SH-SY5Y (cell line): ENCODE results near the gene MTCL1.

Experiments
- GATA2 ChIP-seq: IDR thresholded peaks from 2 replicates; pipeline ENCODE4 v1.6.1; 2011; ENCODE audit warnings: mild to moderate bottlenecking, low read depth, low read length
- GATA3 ChIP-seq: IDR thresholded peaks from 2 replicates; pipeline ENCODE4 v1.6.1; 2011; ENCODE audit warnings: low read depth, mild to moderate bottlenecking, low read length, moderate library complexity

- TF ChIP-seq GATA3 (no peak), GATA2 (no peak)
Observed at GRCh38 chr18:8709248-8710059, 4.1 kb downstream of the MTCL1 start.
